GM19023 (cell line): ENCODE measurements around the gene IL17C.
"Not testable (repeated sequence)": the region's sequence is repeated elsewhere in the genome, so short reads cannot be mapped to it uniquely, and the experiment has no call there.

Source experiments
- ATAC-seq: cut with Tn5 transposase; IDR thresholded peaks from one replicate; pipeline ENCODE4 v1.9.1; 2021; ENCODE audit warnings: mild to moderate bottlenecking, moderate library complexity; ENCODE audit not compliant: unreplicated experiment

IL17C gene

DNA sequence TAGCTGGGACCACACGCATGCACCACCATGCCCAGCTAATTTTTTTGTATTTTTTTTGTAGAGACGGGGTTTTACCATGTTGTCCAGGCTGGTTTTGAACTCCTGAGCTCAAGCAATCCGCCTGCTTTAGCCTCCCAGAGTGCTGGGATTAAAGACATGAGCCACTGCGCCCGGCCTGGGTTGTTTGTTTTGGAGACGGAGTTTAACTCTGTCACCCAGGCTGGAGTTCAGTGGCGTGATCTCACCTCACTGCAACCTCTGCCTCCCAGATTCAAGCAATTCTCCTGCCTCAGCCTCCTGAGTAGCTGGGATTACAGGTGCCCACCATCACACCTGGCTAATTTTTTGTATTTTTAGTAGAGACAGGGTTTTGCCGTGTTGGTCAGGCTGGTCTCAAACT lies 28.9 kb upstream of the IL17C start:
- ATAC-seq, result not testable (repeated sequence)

DNA sequence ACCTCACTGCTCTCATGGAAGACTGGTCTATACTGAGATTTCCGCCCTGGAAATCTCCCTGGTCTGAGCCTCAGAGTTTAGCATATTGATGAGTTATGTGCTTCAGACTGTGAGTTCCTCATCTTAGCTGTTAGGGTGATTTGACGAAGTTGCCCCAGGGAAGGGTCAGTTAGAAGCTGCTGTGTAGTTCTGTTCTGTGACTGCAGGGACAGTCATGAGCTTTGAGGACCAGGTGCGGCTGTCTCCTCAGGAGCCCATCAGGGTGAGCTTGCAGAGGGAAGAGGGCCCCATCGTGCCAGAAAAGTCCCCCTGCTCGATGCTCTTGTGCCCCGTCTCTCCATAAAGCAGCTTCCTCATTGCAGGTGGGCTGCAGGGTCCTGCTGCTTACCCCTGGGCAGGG lies 28.3 kb upstream of the IL17C start:
- no peak for ATAC-seq

DNA sequence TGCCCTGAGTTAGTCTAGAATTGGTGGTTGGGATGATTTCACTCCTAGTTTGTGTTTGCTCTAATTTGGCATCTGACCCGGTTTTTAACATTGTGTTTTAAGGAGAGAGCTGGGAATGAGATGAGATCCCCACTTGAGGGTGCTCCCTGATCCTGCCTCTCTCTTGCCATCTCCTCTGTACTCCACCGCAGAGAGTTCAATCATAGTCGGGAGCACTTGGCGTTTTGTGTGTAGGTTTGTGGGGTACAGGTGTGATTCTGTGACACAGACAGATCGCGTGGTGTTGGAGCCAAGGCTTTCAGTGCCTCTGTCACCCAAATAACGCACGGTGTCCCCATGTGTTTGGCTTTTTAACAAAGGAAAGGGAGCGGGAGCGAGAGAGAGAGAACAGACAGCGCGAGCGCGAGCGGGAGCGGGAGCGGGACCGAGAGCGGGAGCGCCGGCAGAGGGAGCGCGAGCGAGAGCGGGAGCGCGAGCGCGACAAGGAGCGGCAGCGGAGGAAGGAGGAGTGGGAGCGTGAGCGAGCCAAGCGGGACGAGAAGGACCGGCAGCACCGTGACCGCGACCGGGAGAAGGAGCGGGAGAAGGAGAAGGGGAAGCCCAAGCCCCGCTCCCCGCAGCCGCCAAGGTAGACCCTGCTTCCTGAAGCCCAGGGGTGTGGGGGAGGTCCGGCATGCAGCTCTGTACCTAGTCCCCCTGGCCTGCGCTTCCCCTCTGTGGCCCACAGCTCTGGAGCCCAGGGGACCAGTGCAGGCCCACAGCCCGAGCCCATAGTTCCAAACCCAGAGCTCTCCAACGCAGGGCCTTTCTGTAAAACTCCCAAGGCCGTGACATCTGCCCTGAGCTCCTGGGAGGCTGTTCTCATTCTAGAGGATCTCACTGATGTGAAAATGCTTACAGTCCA lies 27.2 kb upstream of the IL17C start:
- no peak for ATAC-seq

DNA sequence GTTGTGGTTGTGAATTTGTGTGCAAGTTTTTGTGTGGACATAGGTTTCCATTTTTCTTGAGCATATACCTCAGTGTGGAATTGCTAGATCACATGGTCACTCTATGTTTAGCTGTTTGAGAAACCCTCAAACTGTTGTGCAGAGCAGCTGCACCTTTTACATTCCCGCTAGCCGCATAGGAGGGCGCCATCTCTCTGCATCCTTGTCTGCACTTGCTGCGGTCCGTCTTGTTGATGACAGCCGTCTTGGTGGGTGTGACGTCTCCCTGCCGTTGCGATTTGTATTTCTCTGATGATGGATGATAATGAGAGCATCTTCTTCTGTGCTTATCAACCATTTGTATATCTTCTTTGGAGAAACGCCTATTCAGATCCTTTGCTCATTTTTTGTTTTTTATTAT lies 25.1 kb upstream of the IL17C start:
- no peak for ATAC-seq

DNA sequence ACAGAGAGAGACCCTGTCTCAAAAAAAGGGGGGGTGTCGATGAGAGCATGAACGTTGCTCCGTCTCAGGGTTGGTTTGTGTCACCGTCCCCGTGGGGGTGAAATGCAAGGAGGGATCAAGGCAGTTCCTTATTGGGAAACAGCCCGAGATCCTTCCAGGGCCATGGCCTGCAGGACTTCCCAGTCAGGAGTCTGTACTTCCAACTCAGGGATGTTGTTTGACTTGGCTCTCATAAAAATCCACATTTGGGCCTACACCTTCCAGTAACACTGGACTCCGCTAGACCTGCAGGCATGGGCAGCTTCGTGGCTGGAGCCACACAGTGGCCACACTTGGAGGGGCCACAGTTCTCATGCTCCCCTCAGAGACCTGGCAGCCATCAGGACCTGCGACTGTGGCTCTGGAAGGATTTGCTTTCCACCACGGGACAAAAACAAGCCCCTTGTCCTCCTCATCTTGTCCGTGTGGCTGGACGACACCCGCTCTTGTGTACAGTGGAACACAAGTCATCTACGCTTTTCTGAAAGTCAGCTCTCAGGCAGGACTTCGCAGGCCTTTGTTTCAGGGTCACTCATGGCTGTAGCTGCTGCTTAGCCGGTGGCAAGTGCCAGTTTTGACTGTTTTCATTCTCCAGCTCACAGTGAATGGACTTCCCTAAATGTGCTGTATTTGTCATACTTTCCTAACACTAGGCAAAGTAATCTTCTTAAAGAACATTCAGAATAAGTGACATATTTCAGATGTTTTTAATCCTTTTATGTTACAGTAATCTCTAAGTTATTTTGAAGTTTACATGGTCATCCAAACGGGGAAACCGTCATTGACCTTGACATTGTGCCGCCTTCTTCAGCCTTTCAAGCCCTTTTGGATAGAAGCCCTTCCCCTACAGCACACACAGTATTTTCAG lies 24.2 kb upstream of the IL17C start:
- ATAC-seq, result no peak

- no peak for ATAC-seq
These were observed 23.4 kb upstream of the IL17C start for GRCh38 chr16:88614818-88615580.

GRCh38 chr16:88616320-88616719 lies 22.1 kb upstream of the IL17C start:
- ATAC-seq, result no peak

DNA sequence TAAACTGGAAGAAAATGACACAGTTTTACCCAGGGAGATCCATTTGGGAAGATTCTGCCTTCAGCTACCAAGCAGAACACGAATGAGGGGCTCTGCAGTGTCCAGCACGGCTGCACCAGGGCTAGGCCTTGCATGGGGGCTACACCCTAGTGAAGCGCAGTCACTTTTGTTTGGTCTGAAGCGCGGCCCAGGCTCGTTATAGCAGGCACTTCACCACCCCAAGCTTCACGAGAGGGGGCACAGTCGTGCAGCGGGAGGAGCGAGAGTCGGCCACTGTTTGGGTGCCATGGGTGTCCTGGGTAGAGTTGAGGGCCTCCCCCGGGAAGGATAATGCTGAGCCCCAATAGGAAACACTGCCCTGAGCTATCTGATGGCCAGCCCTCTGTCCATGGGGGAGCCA lies 21.6 kb upstream of the IL17C start:
- ATAC-seq, result no peak

GRCh38 chr16:88617268-88618031 lies 20.9 kb upstream of the IL17C start:
- ATAC-seq, result no peak

DNA sequence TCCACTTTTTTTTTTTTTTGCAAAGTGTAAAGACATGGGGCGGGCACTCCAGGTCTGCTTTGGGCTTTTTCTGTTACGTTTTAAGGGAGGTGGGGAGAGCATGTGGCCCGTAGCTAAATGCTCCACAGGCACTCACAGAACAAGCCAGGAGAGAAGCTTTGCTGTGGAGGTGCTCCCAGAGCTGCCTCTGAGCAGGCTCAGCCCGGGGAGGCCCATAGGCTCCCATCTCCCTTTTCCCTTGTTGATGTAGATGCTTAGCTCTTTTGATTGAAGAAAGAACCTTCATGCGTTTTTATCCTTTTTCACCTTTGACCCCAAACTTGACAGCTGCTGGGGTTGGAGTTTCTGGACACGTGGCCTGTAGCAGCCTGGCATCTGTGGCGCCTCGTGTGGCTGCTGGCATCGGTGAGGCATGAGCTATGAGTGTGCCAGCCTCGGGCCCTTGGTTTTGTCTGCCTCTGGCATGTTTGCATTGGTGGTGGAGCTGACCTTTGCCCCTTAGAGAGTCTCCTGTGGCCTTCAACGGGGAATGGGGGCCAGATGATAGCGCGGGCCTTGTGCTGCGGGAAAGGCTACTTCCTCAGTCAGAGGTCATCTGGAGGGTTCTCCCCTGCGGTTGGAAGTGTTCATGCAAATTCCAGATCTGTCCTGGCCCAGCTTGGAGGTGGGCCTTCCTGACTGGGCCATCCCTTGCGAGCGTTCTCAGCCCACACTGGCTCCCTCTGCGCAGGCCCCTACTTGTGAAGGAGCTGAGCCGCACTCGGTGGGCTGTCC lies 20.0 kb upstream of the IL17C start:
- ATAC-seq, result no peak

GRCh38 chr16:88618956-88619667 lies 19.3 kb upstream of the IL17C start:
- ATAC-seq, result no peak

DNA sequence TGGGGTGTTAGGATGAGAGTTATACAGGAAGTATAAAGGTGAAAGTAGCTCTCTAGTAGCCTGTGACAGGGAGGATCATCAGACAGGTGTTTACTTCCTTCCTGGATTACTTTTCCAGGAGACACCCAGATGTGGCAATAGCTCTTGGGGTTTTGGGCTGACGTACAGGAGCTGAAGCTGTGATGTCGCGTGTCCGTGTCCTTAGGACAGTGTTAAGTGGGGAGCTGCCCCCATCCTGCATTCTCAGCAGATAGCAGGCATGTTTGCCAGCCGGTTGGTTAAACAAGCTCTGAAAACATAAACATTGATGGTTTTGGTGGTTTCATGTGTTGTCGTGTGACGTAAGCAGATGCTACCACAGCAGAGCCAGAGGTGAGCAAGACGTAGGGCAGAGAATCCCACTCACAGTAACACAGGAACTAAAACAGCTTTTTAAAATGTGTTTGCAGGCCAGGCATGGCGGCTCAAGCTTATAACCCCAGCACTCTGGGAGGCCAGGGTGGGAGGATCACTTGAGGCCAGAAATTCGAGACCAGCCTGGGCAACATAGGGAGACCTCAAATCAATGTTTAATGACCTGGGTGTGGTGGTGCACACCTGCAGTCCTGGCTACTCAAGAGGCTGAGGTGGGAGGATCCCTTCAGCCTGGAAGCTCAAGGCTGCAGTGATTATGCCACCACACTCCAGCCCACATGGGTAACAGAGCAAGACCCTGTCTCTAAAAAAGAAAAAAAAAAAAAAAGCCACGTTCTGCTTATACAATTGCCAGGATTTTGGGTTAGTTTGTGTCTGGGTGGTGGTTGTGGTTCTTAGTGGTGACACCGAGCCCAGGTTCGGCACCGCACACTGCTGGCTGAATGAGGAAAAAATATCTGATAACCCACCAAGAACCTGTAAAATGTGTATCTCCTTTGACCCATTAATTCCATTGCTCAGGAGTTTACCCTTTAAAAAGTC lies 18.2 kb upstream of the IL17C start:
- no peak for ATAC-seq

DNA sequence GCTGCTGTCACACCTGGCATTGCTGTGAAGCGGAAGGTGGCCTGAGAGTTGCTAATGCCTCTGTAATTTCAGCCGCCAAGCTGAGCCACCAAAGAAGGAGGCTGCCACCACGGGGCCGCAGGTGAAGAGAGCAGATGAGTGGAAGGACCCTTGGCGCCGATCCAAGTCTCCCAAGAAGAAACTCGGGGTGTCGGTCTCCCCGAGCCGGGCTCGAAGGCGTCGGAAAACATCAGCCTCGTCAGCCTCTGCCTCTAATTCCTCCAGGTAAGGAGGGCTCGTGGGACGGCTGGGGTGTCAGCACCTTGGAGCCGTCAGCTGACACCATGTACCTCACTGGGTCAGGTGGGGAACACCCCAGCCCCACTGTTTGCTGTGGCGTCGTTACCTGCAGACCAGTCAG lies 16.2 kb upstream of the IL17C start:
- ATAC-seq, result no peak

- ATAC-seq, result no peak
These were observed 15.5 kb upstream of the IL17C start for GRCh38 chr16:88622866-88623265.

DNA sequence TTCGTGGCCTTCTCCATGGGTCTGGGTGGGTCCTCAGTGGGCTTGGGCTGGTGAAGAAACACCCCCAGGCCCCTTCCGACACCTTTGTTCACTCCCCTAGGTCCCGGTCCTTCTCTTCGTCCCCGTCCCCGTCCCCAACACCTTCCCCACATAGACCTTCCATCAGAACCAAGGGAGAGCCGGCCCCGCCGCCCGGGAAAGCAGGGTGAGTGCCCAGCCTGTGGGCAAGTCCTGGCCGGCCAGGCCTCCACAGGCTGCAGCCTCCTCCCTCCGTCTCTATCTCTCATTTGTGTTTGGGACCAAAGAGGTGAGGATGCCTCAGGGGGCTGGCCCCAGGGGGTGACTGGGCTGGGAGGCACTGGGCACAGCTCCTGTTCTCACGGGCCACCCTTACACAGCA lies 14.5 kb upstream of the IL17C start:
- no peak for ATAC-seq

- ATAC-seq, result no peak
These were observed 13.9 kb upstream of the IL17C start for GRCh38 chr16:88624481-88624880.

DNA sequence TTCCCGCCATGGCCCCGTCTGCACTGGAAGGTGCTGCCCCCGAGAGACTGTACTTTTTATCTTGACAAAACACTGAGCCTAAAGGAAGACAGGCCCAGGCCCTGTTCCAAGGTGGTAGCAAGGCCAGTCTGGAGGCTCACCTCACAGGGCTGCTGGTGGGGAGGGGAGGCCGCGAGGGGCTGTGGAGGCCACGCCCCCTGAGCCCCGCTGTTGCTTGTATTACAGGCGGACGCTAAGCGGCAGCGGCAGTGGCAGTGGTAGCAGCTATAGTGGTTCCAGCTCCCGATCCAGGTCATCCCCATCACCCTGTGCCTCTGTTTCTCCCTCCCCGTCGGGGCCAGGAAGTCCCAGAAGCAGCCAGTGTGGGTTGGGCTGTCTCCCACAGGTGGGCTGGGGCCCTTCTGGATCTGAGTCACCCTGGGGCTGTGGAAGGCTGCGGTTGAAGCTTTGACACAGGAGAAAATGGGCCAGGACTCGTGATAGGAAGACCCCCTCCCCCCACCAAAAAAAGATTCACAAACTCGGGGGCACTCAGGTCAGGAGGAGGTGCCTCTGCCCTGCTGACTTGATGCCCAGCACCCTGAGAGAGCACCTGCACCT lies 13.3 kb upstream of the IL17C start:
- no peak for ATAC-seq

DNA sequence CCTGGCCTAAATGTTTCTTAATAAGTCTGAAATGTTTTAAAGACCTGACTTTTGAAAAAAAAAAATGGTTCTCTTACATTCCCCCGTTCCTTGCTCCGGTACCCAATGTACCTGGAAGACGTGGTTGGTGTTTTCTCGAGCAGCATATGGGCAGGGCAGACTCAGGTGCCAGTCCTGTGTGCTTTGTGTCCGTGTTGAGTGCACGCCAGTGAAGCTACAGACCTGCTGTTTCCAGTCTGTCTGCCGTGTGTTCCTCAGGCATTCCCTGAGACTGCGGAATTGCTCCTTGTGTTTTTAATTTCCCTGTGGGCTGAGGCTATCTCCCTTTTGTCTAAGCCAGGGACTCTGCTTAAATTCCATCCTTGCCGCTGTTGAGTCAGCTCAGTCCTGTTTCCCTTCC lies 11.7 kb upstream of the IL17C start:
- ATAC-seq, result no peak
